Fibroblast of pulmonary artery (primary cell): Measurements from ENCODE around the gene ACBD3.
A peak's percentile ranks its signal among the peaks of the same experiment; 100 is the strongest.

Source experiments
- DNase-seq: peaks from one replicate; pipeline ENCODE4 v3.0.0-alpha.2; 2010; ENCODE audit warnings: low read depth
- H3K4me3 ChIP-seq: replicated peaks from 2 replicates; pipeline ENCODE4 v1.5.1; 2011; ENCODE audit warnings: low read depth, mild to moderate bottlenecking, control low read depth, low read length, moderate library complexity
- TF ChIP-seq, protein P1 (sequence below): IDR thresholded peaks from 2 replicates; pipeline ENCODE4 v1.5.1; 2011; ENCODE audit warnings: mild to moderate bottlenecking, control low read depth, low read length, inconsistent platforms; ENCODE audit errors: missing control alignments

ACBD3 gene

GRCh38 chr1:226185141-226186036, 1.2 kb downstream of the ACBD3 start:
- TF ChIP-seq, protein P1, sequence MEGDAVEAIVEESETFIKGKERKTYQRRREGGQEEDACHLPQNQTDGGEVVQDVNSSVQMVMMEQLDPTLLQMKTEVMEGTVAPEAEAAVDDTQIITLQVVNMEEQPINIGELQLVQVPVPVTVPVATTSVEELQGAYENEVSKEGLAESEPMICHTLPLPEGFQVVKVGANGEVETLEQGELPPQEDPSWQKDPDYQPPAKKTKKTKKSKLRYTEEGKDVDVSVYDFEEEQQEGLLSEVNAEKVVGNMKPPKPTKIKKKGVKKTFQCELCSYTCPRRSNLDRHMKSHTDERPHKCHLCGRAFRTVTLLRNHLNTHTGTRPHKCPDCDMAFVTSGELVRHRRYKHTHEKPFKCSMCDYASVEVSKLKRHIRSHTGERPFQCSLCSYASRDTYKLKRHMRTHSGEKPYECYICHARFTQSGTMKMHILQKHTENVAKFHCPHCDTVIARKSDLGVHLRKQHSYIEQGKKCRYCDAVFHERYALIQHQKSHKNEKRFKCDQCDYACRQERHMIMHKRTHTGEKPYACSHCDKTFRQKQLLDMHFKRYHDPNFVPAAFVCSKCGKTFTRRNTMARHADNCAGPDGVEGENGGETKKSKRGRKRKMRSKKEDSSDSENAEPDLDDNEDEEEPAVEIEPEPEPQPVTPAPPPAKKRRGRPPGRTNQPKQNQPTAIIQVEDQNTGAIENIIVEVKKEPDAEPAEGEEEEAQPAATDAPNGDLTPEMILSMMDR = no peak
- peak; percentile 35 for DNase-seq
- H3K4me3 ChIP-seq = peak overlapping the region; percentile 96

GRCh38 chr1:226181996-226182714, 4.4 kb downstream of the ACBD3 start:
- no peak overlapping the region for H3K4me3 ChIP-seq
- peak; percentile 82 for DNase-seq
- TF ChIP-seq, protein P1 = peak; percentile 46

GRCh38 chr1:226176870-226177269, 9.7 kb downstream of the ACBD3 start:
- TF ChIP-seq, protein P1 = no peak
- no peak overlapping the region for H3K4me3 ChIP-seq
- DNase-seq = no peak

DNA sequence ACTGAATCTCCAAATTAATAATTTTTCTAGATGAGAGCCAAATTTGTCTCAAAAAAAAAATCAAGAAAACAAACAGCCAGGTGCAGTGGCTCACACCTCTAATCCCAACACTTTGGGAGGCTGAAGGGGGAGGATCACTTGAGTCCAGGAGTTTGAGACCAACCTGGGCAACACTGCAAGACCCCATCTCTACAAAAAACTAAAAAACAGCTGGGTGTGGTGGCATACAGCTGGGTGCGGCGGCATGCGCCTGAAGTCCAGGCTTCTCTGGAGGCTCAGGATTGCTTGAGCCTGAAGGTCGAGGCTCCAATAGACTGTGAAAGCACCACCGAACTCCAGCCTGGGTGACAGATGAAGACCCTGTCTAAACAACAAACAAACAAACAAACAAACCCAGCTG, 14.0 kb downstream of the ACBD3 start:
- no peak for DNase-seq
- TF ChIP-seq, protein P1 = no peak
- H3K4me3 ChIP-seq = no peak overlapping the region

GRCh38 chr1:226166341-226166740, 20.2 kb downstream of the ACBD3 start:
- H3K4me3 ChIP-seq = no peak overlapping the region
- TF ChIP-seq, protein P1 = no peak
- no peak for DNase-seq

DNA sequence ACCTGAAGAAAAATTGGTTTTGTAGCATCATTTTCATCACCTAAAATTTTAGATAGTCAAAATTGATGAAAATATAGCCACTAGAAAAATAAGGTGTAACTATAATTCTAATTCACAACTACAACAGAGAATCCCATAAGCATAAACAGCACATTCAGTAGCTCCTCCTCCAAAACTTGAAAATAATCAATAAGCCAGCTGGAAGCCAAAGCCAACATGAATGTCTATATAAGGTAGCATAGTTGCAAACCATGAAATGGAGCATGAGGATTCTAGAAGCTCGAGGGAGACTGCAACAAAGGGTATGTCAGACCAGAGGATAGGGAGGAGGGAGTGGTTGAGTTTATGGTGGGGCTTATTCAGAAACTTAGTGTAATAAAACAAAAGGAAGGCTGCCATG, 22.4 kb downstream of the ACBD3 start:
- DNase-seq = no peak
- TF ChIP-seq, protein P1 = no peak

DNA sequence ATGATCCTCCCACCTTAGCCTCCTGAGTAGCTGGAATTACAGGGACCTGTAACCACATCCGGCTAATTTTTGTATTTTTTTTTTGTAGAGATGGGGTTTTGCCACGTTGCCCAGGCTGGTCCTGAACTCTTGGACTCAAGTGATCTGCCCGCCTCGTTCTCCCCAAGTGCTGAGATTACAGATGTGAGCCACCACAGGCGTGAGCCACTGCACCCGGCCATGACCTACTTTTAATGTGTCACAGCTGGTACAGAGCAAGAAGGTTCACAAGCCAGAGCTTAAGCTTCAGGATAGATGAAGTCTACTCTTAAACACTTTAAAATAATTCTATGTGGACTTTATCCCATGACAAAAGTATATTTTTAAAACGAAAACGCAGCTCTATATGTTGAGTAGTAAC, 23.6 kb downstream of the ACBD3 start:
- TF ChIP-seq, protein P1 = no peak
- H3K4me3 ChIP-seq = no peak overlapping the region
- no peak for DNase-seq

More for the DNA sequence above, 22.4 kb downstream of the ACBD3 start:
- no peak overlapping the region for H3K4me3 ChIP-seq
